ENCODE measurements around the gene POLDIP3.

The POLDIP3 gene, protein sequence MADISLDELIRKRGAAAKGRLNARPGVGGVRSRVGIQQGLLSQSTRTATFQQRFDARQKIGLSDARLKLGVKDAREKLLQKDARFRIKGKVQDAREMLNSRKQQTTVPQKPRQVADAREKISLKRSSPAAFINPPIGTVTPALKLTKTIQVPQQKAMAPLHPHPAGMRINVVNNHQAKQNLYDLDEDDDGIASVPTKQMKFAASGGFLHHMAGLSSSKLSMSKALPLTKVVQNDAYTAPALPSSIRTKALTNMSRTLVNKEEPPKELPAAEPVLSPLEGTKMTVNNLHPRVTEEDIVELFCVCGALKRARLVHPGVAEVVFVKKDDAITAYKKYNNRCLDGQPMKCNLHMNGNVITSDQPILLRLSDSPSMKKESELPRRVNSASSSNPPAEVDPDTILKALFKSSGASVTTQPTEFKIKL

DNA sequence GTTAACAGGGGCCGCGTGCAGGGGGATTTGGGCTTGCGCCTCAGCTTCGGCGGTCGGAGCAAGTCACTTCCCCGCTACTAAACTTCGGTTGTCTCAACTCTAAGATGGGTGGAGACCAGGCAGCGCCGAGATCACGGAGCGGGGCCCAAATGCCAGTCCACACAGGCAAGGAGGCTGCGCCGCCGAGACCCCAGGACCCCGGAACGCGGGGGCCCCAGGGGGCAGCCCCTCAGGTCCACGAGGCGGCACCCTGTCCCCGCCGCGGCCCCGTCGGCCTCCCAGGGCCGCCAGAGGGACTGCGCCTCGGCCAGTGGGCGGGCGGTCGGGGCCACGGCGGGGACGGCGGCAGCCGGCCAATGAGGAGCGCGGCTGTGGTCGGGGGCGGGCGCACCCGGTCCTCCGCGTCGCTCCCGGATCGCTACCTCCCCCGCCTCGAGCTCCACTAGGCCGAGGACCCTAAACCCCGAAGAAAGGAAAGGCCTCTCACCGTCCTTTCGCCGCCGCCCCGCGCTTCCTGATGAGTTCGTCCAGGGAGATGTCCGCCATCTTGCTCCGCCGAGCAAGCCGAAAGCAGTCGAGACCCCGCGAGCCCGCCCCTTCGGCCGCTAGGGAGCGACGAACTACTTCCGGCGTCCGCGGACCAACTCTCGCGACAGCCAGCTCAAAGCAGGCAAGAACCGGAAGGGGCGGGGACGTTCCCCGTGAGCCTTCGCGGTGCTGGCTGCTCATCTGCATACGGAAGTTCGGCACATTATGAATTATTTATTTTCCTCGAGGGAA lies at the start of gene POLDIP3:
TSS of gene POLDIP3 (minus strand) at position 572 of the 780 bp plus-strand sequence. CDS start at position 546, 26 bp downstream.
- DNase-seq (ENCODE audit: low read depth in 2 of 2): peak; percentile 98 to 99

DNA sequence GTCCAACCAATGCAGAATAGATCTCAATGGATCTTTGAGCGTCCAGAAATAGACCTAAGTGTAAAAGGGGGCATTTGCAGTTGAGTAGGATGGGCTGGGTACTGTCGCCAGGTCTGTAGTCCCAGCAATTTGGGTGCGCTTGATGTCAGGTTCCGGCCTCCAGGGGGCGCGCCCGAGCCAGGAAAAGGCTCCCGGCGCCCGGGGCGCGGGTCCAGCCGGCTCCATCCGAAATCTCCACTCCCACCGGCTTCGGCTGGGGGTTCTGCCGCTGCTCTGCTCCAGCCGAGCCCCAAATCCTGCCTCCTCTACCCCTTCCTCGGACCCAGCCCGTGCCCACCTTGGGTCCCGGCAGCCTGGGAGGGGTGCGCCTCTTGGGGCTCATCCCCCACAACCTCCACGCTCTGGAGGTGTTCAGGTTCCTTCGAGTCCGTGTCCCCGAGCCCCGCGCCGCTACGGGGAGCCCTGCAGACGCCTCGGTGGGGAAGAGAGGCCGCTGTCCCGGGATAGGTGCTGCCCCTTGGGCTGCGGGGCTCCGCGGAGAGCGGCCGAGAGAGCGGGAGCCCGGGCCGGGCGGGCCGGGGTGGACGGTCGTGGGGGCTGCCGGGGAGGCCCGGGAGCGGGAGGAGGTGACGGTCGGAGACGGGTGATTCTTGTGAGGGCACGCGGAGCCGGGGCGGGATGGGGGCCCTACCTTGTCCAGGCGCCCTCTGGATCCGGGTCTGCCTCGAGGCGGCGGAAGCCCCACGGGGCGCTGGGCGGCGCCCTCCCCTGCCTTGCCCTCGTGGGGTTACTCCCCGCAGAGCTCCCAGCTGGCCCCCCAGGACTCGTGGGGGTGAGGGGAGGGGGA lies 47.5 kb upstream of the POLDIP3 start:
- peak; percentile 72 to 77 for DNase-seq (ENCODE audit: low read depth in 2 of 2)

DNA sequence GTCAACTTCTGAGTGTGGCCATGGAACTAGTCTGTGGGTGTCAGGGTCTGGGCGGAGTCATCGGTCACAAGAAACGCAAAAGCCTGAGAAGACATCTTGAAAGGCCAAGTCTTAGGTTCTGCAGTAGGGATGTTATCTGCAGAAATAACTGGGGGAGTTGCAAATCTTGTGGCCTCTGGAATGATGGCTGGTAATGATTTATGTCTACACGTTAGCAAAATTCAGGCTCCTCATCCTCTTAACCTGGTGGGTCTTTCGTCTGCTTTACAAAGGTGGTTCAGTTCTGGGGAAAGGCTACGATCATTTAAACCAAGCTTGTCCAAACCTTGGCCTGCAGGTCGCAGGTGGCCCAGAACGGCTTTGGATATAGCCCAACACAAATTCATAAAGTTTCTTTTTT lies 41.9 kb upstream of the POLDIP3 start:
- DNase-seq (ENCODE audit: low read depth in 2 of 2): no peak

DNA sequence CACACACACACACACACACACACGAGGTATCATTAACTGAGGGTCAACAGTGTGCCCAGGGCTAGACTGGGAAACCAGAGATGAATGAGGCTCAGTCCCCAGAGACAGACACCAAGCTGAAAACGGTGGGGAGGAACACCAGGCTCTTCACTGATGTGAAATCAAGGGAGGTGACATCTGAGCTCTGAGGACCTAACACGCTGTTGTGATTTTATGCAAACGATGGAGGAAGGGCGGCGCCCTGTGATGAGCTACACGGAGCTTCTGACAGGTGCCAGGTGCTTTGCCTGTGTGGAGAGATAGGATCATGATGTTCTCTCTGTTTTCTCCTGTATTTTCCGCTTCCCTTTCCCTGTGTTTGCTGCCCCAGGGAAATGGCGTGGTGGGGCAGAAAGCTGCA lies 41.0 kb upstream of the POLDIP3 start:
- DNase-seq (ENCODE audit: low read depth in 2 of 2): no peak

DNA sequence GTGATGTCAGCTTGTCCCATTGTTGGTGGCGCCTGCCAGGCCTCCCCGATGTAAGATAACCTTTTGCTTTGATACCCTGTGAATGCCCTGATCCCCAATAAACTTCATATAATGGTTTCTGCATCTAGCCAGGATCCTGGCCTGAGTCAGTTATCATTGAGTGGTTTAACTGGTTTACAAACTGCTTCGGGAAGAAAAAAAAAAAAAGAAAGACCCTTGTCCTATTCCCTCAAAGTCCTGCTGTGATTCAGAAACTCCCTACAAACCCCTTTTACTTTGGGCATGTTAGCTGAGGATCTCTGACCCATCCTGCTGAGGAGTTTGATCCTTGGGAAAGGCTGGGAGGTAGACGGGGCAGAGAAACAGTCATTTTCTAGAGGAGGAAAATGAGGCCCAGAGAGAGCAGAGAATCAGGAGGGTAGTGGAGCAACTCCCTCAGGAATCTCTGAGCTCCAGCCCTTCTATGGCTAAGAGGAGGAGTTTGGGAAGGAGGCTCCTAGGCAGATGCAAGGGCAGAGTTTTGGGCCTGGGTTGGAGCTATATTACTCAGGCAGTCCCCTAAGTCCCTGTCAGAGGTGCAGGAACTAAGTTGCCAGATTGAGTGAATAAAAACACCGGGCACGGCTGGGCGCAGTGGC lies 39.9 kb upstream of the POLDIP3 start:
- no peak for DNase-seq (ENCODE audit: low read depth in 2 of 2)

DNA sequence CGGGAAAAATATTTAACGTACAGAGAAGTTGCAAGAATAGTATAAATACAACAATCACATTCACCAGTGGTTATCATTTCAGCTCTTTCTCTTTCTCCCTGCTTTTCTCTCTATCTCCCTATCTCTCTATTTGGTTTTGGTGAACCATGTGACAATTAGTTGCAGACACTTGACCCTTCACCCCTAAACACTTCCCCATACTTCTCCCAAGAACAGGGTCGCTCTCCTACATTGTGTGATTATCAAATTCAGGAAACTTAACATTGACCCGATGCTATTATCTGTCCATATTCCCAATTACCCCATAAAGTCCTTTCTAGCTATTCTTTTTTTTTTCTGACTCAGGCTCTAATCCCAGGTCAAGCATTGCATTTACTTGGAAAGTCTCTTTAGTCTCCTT lies 39.3 kb upstream of the POLDIP3 start:
- DNase-seq (ENCODE audit: low read depth in 2 of 2): no peak

DNA sequence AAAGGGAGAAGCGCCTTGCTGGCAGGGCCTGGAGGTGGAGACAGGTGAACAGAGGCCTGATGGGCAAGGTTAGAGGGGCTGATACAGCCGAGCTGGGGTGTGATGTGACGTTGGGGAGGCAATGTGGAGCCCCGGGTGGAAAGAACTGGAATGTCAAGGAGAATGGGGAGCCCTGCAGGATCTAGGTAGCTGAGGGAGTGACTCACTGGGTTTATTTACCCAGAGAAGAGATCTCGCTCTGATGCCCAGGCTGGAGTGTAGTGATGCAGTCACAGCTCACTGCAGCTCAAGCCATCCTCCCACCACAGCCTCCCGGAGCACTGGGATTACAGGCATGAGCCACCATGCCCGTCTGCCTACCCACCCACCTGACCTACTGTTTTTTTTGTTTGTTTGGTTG lies 36.5 kb upstream of the POLDIP3 start:
- DNase-seq (ENCODE audit: low read depth in 2 of 2): no peak

DNA sequence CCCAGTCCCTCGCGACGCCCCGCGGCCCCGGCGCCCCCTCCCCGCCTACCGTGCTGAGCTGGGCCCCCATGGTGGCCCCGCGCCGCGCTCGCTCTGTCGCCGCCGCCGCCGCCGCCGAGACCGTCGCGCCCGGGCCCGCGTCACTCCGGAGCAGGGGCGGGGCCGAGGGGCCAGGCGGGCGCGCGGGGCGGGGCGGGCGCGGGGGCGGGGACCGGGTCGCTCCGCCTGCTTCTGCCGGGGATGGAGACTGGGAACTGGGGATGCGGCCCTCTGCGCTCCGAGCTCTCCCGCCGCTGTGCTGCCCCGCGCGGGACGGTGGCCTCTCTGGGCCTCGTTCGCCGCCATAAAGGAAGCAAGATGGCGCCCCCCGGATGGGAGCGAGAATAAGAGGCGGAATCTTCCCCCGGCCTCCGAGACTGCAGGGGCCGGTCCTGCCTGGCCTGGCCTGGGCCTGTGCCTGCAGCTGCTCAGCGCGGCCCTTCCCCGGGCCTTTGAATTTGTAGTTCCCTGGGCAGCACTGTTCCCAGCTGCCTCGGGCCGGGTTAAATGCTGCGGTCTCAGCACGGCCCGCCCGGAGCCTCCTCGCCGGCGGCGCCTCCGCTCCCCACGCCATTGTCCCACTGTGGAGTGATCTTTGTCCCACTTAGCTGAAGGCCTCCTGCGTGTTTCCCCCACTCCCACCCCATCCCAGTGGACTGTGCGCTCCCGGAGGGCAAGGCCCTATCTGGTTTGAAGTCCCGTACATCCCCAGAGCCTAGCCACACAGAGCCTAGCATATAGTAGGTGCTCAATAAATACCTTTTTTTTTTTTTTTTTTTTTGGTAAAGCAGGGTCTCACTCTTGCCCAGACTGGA lies 34.8 kb upstream of the POLDIP3 start, which contains the start of gene CYB5R3:
TSS of gene CYB5R3 (minus strand) at position 147 of the 854 bp plus-strand sequence. CDS start at position 70, 77 bp downstream.
- peak; percentile 76 to 80 for DNase-seq (ENCODE audit: low read depth in 2 of 2)

DNA sequence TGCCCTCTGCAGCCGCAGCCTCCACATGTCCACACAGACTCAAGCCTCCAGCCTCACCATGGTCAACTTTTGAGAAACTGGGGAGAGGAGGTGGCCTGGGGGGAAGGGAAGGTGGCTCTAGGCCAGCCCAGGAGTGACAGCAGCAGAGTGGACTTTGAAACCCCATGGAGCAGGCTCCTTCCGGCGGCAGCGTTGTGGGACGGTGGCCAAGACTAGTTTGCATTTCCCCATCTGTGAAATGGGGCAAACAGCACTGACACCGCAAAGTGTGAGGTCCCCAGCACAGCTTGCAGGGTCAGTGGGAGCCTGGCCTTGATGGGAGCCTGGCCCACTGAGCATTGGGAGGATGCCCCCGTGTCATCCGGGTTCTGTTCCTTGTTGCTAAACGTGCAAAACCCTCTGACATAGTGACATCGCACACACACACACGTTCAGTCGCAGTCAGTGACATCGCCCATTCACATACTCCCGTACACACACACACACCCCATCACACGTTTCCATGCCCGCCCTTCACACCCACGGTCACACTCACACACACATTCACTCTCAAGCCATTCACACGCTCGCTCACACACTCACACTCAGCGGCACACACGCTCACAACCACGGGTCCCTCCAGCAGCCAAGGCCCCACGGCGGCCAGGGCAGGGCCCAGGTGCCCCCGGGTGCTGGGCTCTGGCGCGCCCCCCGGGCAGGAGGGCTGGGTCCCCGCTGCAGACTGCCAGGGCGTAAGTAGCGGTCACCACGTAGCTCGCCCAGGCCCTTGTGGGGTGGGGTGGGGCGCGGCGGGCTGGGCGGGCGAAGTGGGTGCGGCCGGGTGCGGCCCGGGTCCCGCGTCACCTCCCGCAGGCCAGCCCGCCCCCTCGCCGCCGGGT lies 33.9 kb upstream of the POLDIP3 start:
- DNase-seq (ENCODE audit: low read depth in 2 of 2): no peak

DNA sequence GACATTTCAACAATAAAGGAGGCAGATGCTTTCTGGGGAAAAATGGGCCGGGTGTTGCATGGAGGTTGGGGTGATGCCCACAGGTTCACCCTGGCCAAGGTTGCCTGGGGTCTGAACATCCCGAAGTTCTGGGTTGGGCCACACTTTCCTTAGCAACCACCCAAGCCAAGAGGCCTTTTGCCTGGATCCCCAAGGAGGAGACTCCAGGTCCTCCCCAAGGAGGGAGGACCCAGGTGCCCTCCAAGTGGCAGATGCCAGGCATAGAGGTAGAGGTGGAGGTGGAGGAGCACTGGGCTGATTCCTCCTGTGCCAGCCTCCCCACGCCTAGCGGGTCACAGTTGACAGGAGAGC lies 33.3 kb upstream of the POLDIP3 start:
- DNase-seq (ENCODE audit: low read depth in 2 of 2): no peak

DNA sequence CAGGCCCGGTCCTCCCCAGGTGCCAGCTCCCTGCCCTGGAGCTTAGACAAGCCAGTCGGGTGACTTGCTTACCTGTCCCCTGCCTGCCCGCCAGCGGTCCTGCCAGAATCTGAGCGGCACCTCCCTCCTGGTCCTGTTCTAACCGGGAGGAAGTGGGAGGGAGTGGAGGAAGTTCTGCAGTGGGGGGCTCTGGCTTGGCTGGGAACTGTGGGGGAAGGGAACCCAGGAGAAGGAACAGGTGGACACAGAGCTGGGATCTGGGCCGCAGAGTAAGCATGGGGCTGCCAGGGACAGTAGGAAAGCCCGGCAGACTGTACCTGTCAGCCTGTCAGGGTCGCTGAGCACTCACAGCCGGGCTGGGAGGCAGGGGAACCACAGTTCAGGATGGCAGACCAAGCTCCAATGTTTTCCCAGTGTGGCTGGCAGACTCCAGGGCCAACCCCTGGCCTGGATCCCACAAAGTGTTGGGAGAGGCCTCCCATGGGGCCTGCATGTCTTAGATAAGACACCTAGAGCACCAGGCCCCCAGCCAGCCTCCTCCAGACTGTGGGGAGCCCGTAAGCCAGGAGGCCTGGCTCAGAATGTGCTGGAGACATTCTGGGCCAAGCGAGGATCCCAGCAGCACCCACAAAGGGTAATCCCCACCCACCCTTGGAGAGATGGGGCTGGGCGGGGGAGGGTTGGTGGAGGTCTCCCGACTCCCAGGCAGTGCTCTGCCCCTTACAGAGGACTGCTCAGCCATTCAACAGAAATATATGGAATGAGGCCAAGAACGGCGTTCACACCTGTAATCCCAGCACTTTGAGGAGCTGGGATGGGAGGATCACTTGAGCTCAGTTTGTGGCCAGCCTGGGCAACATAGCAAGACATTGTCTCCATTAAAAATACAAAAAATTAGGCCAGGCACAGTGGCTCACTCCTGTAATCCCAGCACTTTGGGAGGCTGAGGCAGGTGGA lies 32.2 kb upstream of the POLDIP3 start:
- DNase-seq (ENCODE audit: low read depth in 2 of 2): no peak

DNA sequence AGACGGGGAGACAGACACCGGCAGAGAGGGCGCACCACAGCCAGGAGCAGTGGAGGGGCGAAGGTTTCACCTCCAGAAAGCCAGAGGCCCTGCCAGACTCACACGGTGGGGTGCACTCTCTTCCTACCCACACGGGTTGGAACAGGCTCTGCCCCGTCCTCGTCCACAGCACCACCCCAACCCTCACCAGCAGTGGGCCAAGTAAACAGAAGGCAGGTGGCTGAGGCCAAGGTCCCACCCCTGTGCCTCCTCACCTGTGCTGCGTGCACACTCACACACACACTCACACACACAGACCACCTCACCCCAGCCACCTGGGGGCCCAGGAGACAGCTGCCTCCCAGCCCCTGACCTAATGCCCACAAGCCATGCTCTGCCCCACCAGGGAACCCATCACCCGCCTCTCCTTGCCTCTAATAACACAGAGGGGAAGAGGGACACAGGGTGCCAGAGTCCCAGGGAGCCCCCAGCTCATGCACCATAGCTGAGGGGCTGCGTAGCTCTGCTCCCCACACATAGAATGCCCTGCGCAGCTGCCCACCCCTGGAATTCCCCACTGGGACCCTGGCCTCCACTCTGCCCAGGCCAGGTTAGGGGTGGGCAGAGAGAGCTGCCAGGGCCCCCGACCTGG lies 31.4 kb upstream of the POLDIP3 start:
- no peak for DNase-seq (ENCODE audit: low read depth in 2 of 2)

DNA sequence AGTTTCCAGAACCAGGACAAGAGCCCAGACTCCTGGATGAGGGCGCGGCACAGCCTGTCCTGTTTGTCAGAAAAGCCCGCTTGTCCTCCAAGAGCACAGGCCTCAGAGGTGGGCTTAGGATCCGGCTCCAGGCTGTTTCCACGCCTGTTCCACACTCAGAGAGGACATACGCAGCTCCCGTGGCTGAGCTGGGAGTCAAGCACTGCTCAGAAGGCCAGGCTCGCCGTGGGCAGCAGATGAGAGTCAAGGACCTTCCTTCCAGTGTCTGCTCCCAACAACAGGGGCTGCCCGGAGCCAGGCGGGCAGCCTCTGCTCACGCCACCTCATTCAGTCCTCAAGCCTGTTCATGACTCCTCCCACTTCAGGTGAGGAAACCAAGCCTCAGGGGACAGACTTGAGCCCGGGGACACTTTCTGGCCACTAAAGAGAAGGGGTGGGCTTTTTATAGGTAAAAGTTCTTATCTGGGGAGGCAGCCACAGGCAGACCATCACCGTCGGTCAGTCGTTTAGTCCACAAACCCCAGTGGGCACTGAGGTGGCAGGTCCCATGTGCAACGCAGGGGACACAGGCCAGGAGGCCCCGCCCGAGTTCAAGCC lies 30.8 kb upstream of the POLDIP3 start:
- no peak for DNase-seq (ENCODE audit: low read depth in 2 of 2)

DNA sequence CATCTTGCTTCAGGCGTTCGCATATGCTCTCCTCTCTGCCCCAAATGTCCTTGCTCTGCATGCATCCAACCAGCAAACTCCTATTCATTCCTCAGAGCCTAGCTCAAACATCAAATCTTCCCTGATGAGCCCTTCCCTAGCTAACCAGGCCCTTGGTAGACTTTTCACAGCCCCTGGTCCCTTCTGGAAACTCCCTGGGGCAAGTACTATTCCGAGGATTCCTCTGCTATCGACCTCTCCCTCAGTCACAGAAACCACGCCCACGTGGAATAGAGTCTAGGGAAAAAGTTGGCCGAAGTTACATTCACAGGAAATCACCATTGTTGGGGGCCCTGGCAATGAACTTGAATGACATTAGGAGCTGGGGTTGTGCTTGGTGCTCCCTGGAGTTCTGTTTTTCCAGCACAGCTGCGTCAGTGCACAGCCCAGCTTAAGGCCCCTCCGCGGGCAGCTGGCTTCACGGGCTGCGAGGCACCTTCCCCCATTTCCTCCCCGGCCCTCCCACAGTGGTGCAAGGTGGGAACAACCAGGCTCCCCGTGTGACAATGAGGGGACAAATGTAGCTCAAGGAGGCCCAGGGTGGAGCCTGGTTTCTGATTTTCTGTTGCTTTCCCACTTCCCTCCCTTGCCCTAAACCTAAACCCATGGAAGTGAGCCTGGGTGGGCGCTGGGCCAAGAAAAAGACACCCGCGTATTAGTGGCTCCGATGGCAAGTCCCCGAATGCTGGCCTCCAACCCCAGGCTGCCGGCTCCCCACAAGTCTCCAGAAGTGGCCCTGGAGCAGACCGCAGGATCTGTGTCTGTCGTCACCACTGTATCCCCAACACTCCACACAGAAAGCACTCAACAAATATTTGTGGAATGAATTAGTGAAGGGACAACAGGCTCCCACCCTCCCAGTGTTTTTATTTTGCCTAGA lies 30.0 kb upstream of the POLDIP3 start:
- DNase-seq (ENCODE audit: low read depth in 2 of 2): no peak

DNA sequence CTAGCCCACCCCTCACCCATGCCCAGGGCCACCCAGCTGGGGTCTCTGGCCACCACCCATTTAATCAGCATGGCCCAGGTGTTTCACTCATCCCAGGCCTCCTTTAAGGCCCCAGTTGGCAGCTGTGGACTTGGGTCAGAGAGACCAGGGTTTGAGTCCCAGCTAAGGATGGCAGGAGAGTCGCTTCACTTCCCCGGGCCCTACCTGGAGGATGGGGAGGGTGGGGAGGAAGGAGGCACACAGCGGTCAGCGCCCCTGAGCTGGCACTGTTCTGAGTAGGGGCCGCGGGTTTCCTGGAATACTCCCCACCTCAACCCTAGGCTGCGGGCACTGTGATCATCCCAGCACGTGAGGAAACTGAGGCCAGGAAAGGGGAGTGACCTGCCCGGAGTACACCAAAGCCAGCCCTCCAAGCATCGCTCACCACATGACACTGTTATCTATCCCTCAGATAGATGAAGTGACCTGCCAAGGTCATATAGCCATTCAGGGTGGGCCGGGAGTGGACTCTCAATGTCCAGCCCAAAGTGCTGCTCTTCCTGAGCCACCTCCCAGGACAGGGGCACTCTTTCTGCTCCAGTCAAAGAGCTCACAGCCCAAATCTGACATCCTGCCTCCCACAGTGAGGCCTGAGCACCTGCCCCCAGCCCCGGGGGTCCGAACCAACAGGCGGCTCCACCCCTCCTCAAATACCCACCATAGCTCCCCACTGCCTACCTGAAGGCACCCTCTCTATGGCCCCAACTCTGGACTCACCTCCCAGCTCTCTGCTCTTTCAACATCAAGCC lies 29.1 kb upstream of the POLDIP3 start:
- no peak for DNase-seq (ENCODE audit: low read depth in 2 of 2)

All from stimulated activated CD8-positive, alpha-beta memory T cell treated with anti-CD3 and anti-CD28 coated beads, Interleukin-2, amount 100 ng/mL, for 48 hours (primary cell).